Trophoblast cell (in vitro differentiated cells and primary cell): Measurements from ENCODE around the gene ZSWIM6.
A peak's percentile ranks its signal among the peaks of the same experiment; 100 is the strongest.

Experiments
- DNase-seq, 2 donors: peaks; one replicate each; pipeline ENCODE4 v3.0.0-alpha.2; 2016
- H2AFZ ChIP-seq: 2 replicates; pipeline ENCODE4 v1.6.1; 2013; ENCODE audit warnings: low read length, moderate library complexity, mild to moderate bottlenecking; ENCODE audit not compliant: insufficient read depth, poor library complexity
- H2AK5ac ChIP-seq: 2 replicates; pipeline ENCODE4 v1.6.1; 2013; ENCODE audit warnings: mild to moderate bottlenecking, low read length
- H2BK120ac ChIP-seq: 2 replicates; pipeline ENCODE4 v1.6.1; 2013; ENCODE audit warnings: low read length, mild to moderate bottlenecking, moderate library complexity; ENCODE audit not compliant: insufficient read depth, poor library complexity
- H2BK12ac ChIP-seq: 2 replicates; pipeline ENCODE4 v1.6.1; 2013; ENCODE audit warnings: mild to moderate bottlenecking, low read length, moderate library complexity
- H2BK5ac ChIP-seq: 2 replicates; pipeline ENCODE4 v1.6.1; 2013; ENCODE audit warnings: low read length, low read depth, moderate library complexity, mild to moderate bottlenecking; ENCODE audit not compliant: poor library complexity
- H3K14ac ChIP-seq: 2 replicates; pipeline ENCODE4 v1.6.1; 2013; ENCODE audit warnings: mild to moderate bottlenecking, low read length
- H3K18ac ChIP-seq: 2 replicates; pipeline ENCODE4 v1.6.1; 2013; ENCODE audit warnings: mild to moderate bottlenecking, low read length
- H3K23ac ChIP-seq: 2 replicates; pipeline ENCODE4 v1.6.1; 2013; ENCODE audit warnings: low read length
- H3K27ac ChIP-seq: 2 replicates; pipeline ENCODE4 v1.5.1; 2013; ENCODE audit warnings: low read depth, mild to moderate bottlenecking, inconsistent platforms, low read length, moderate library complexity
- H3K27me3 ChIP-seq: 2 replicates; pipeline ENCODE4 v1.6.1; 2013; ENCODE audit warnings: inconsistent platforms, mild to moderate bottlenecking, low read length, moderate library complexity; ENCODE audit not compliant: insufficient read depth
- H3K36me3 ChIP-seq, 2 experiments: 1 replicate in 1 of 2; 2 replicates in 1 of 2; pipeline ENCODE4 v1.6.1; 2013; ENCODE audit warnings: low read length in 2 of 2, mild to moderate bottlenecking in 2 of 2, moderate library complexity in 1 of 2; ENCODE audit not compliant: insufficient read depth in 2 of 2, control insufficient read depth in 1 of 2
- H3K4ac ChIP-seq: 2 replicates; pipeline ENCODE4 v1.6.1; 2013; ENCODE audit warnings: low read depth, mild to moderate bottlenecking, low read length, moderate library complexity
- H3K4me1 ChIP-seq, 2 experiments: 1 replicate in 1 of 2; 2 replicates in 1 of 2; pipeline ENCODE4 v1.6.1; 2013; ENCODE audit warnings: low read length in 2 of 2, mild to moderate bottlenecking in 2 of 2, moderate library complexity in 1 of 2; ENCODE audit not compliant: insufficient read depth in 2 of 2, control insufficient read depth in 1 of 2
- H3K4me2 ChIP-seq: 2 replicates; pipeline ENCODE4 v1.6.1; 2013; ENCODE audit warnings: inconsistent platforms, mild to moderate bottlenecking, low read length, moderate library complexity
- H3K4me3 ChIP-seq: 2 replicates; pipeline ENCODE4 v1.5.1; 2013; ENCODE audit warnings: mild to moderate bottlenecking, low read depth, low read length, inconsistent platforms
- H3K79me1 ChIP-seq: one replicate; pipeline ENCODE4 v1.6.1; 2013; ENCODE audit warnings: low read length
- H3K79me2 ChIP-seq: 2 replicates; pipeline ENCODE4 v1.6.1; 2013; ENCODE audit warnings: low read length, mild to moderate bottlenecking; ENCODE audit not compliant: control insufficient read depth, insufficient read depth, poor library complexity
- H3K9ac ChIP-seq: 2 replicates; pipeline ENCODE4 v1.6.1; 2013; ENCODE audit warnings: mild to moderate bottlenecking, low read length
- H3K9me3 ChIP-seq: 2 replicates; pipeline ENCODE4 v1.6.1; 2013; ENCODE audit warnings: low read depth, mild to moderate bottlenecking, control low read depth, inconsistent platforms, low read length; ENCODE audit not compliant: insufficient read depth
- H4K12ac ChIP-seq: 2 replicates; pipeline ENCODE4 v1.6.1; 2013; ENCODE audit warnings: low read depth, mild to moderate bottlenecking, low read length, moderate library complexity
- H4K8ac ChIP-seq: 2 replicates; pipeline ENCODE4 v1.6.1; 2013; ENCODE audit warnings: low read depth, mild to moderate bottlenecking, low read length, moderate library complexity
- H4K91ac ChIP-seq: one replicate; pipeline ENCODE4 v1.6.1; 2013; ENCODE audit warnings: low read depth, mild to moderate bottlenecking, low read length, moderate library complexity
- WGBS: extraction: QIAGEN DNeasy Blood & Tissue Kit; methylation state at CpG from one replicate; pipeline ENCODE4 v1.1.7; 2013; ENCODE audit warnings: missing lambda C conversion rate; ENCODE audit not compliant: insufficient read length, insufficient coverage; ENCODE audit errors: extremely low coverage; 5-methylcytosine and 5-hydroxymethylcytosine counted together

Gene ZSWIM6

GRCh38 chr5:61536922-61537321 lies 204.9 kb downstream of the ZSWIM6 start:
- Histone ChIP-seq H2AK5ac (no peak overlapping the region), H2AFZ (no peak overlapping the region), H3K36me3 (peaks cover 11 to 15% of the 10 kb centered on the region in 2 experiments), H3K79me1 (no peaks in the 10 kb centered on the region), H3K9ac (no peak overlapping the region), H3K4me3 (no peak overlapping the region), H2BK5ac (no peak overlapping the region), H3K4me2 (no peak overlapping the region), H3K9me3 (no peaks in the 10 kb centered on the region), H4K12ac (no peak overlapping the region), H3K79me2 (no peaks in the 10 kb centered on the region), H4K8ac (no peak overlapping the region), H3K4me1 (no peaks in the 10 kb centered on the region), H3K23ac (no peak overlapping the region), H3K27ac (no peak overlapping the region), H2BK120ac (no peak overlapping the region), H3K27me3 (no peaks in the 10 kb centered on the region), H3K14ac (no peak overlapping the region), H2BK12ac (no peak overlapping the region), H4K91ac (no peak overlapping the region), H3K18ac (no peak overlapping the region), H3K4ac (no peak overlapping the region)
- no CpG with 5 or more reads among the region's 1 CpG for WGBS
- no peak for DNase-seq

GRCh38 chr5:61538722-61539501 lies 206.9 kb downstream of the ZSWIM6 start:
- Histone ChIP-seq H3K4me2 (no peak overlapping the region), H4K91ac (no peak overlapping the region), H4K8ac (no peak overlapping the region), H3K79me2 (no peaks in the 10 kb centered on the region), H3K79me1 (no peaks in the 10 kb centered on the region), H2BK5ac (no peak overlapping the region), H3K14ac (no peak overlapping the region), H3K9me3 (peaks cover 8% of the 10 kb centered on the region), H3K4ac (no peak overlapping the region), H2AFZ (no peak overlapping the region), H2BK12ac (no peak overlapping the region), H3K36me3 (peaks cover 20 to 24% of the 10 kb centered on the region in 2 experiments), H2AK5ac (no peak overlapping the region), H3K27me3 (no peaks in the 10 kb centered on the region), H3K27ac (no peak overlapping the region), H3K23ac (no peak overlapping the region), H3K18ac (no peak overlapping the region), H4K12ac (no peak overlapping the region), H2BK120ac (no peak overlapping the region), H3K9ac (no peak overlapping the region), H3K4me1 (no peaks in the 10 kb centered on the region), H3K4me3 (no peak overlapping the region)
- peak in 1 of 2 donors; percentile 64 for DNase-seq
- no CpG with 5 or more reads among the region's 5 CpGs for WGBS

GRCh38 chr5:61549530-61549929 lies 217.5 kb downstream of the ZSWIM6 start:
- no peak overlapping the region for H3K4me2 ChIP-seq
- no peak overlapping the region for H2AFZ ChIP-seq
- no peak overlapping the region for H3K27ac ChIP-seq
- H2BK12ac ChIP-seq = no peak overlapping the region
- no peak overlapping the region for H3K23ac ChIP-seq
- no peak overlapping the region for H2BK120ac ChIP-seq
- DNase-seq = no peak
- no peak overlapping the region for H3K4me3 ChIP-seq
- no peaks in the 10 kb centered on the region for H3K4me1 ChIP-seq
- WGBS = no CpG with 5 or more reads among the region's 3 CpGs
- H3K9ac ChIP-seq = no peak overlapping the region
- no peak overlapping the region for H4K91ac ChIP-seq
- H3K18ac ChIP-seq = no peak overlapping the region
- no peaks in the 10 kb centered on the region for H3K9me3 ChIP-seq
- no peaks in the 10 kb centered on the region for H3K27me3 ChIP-seq
- peaks cover 2% of the 10 kb centered on the region in 2 experiments for H3K36me3 ChIP-seq
- H2AK5ac ChIP-seq = no peak overlapping the region
- no peaks in the 10 kb centered on the region for H3K79me1 ChIP-seq
- no peak overlapping the region for H4K12ac ChIP-seq
- H3K4ac ChIP-seq = no peak overlapping the region
- H2BK5ac ChIP-seq = no peak overlapping the region
- no peak overlapping the region for H3K14ac ChIP-seq
- H3K79me2 ChIP-seq = no peaks in the 10 kb centered on the region
- H4K8ac ChIP-seq = no peak overlapping the region

GRCh38 chr5:61551637-61552313 lies 219.7 kb downstream of the ZSWIM6 start:
- Histone ChIP-seq H2AFZ (no peak overlapping the region), H3K18ac (no peak overlapping the region), H2BK5ac (no peak overlapping the region), H4K91ac (no peak overlapping the region), H3K36me3 (no peaks in the 10 kb centered on the region), H2BK120ac (no peak overlapping the region), H3K27ac (no peak overlapping the region), H4K12ac (no peak overlapping the region), H3K79me2 (no peaks in the 10 kb centered on the region), H3K14ac (no peak overlapping the region), H3K4ac (no peak overlapping the region), H3K27me3 (no peaks in the 10 kb centered on the region), H3K4me3 (no peak overlapping the region), H3K23ac (no peak overlapping the region), H2AK5ac (no peak overlapping the region), H3K9me3 (no peaks in the 10 kb centered on the region), H3K79me1 (no peaks in the 10 kb centered on the region), H2BK12ac (no peak overlapping the region), H3K4me2 (no peak overlapping the region), H4K8ac (no peak overlapping the region), H3K4me1 (no peaks in the 10 kb centered on the region), H3K9ac (no peak overlapping the region)
- DNase-seq = no peak
- no CpG with 5 or more reads among the region's 5 CpGs for WGBS
